Epithelial cell of esophagus (primary cell): ENCODE measurements around the gene ALG1L2.
"Not testable (repeated sequence)": the region's sequence is repeated elsewhere in the genome, so short reads cannot be mapped to it uniquely, and the experiment has no call there.

ENCODE experiments used
- DNase-seq: peaks from one replicate; pipeline ENCODE4 v3.0.0; 2010; ENCODE audit warnings: low read depth
- H3K4me3 ChIP-seq: 2 replicates; pipeline ENCODE4 v1.5.1; 2011; ENCODE audit warnings: mild to moderate bottlenecking, low read length, control low read depth
- CTCF ChIP-seq: IDR thresholded peaks from 2 replicates; pipeline ENCODE4 v1.5.1; 2011; ENCODE audit warnings: low read depth, mild to moderate bottlenecking, low read length, control low read depth, inconsistent platforms; ENCODE audit not compliant: insufficient read depth; ENCODE audit errors: missing control alignments

The ALG1L2 gene

GRCh38 chr3:130073582-130073981, 8.0 kb upstream of the ALG1L2 start:
- TF ChIP-seq CTCF: no peak
- DNase-seq: no peak
- H3K4me3 ChIP-seq: no peak overlapping the region

- no peak for DNase-seq
- no peak for TF ChIP-seq CTCF
Observed at GRCh38 chr3:130077636-130078035, 4.0 kb upstream of the ALG1L2 start.

GRCh38 chr3:130083363-130084090, 1.9 kb downstream of the ALG1L2 start:
- H3K4me3 ChIP-seq, DNase-seq: not testable (repeated sequence)

More at GRCh38 chr3:130077636-130078035, 4.0 kb upstream of the ALG1L2 start:
- no peak overlapping the region for H3K4me3 ChIP-seq

- no peak for DNase-seq
- H3K4me3 ChIP-seq: no peak overlapping the region
- TF ChIP-seq CTCF: no peak
Observed at GRCh38 chr3:130084436-130084980, 2.9 kb downstream of the ALG1L2 start.

- H3K4me3 ChIP-seq: no peak overlapping the region
- TF ChIP-seq CTCF: no peak
- DNase-seq: peak; percentile 10
Observed at GRCh38 chr3:130085881-130086280, 4.2 kb downstream of the ALG1L2 start.

GRCh38 chr3:130086628-130087027, 5.0 kb downstream of the ALG1L2 start:
- H3K4me3 ChIP-seq, DNase-seq: not testable (repeated sequence)

GRCh38 chr3:130088061-130088460, 6.4 kb downstream of the ALG1L2 start:
- no peak for DNase-seq
- no peak overlapping the region for H3K4me3 ChIP-seq
- TF ChIP-seq CTCF: no peak

- DNase-seq: not testable (repeated sequence)
Observed at GRCh38 chr3:130090681-130091080, 9.1 kb downstream of the ALG1L2 start.

GRCh38 chr3:130091958-130092357, 10.3 kb downstream of the ALG1L2 start:
- no peak overlapping the region for H3K4me3 ChIP-seq
- TF ChIP-seq CTCF: no peak
- DNase-seq: no peak

More at GRCh38 chr3:130090681-130091080, 9.1 kb downstream of the ALG1L2 start:
- H3K4me3 ChIP-seq: not testable (repeated sequence)
